ENCODE measurements around the gene MOSPD2. TPM values are rescaled to one million over a fixed set of nuclear protein-coding genes. Genes with fewer than 3 reads are reported as not detected.

MOSPD2 gene
- total RNA-seq, 1 donor, result 25.5 TPM

GRCh38 chrX:14920196-14920595, 47.0 kb downstream of the MOSPD2 start:
- no peak for TF ChIP-seq CTCF (IDR thresholded peaks at IDR 0.05; ENCODE audit: insufficient read depth, low read length)
- no peak overlapping the region for H3K4me3 ChIP-seq (ENCODE audit: low read depth, low read length)
- peak; percentile 73 for DNase-seq (ENCODE audit: low read depth)

GRCh38 chrX:14922437-14922836, 49.2 kb downstream of the MOSPD2 start:
- TF ChIP-seq CTCF (IDR thresholded peaks at IDR 0.05; ENCODE audit: insufficient read depth, low read length), result no peak
- peak; percentile 79 for DNase-seq (ENCODE audit: low read depth)

GRCh38 chrX:14923761-14924160, 50.5 kb downstream of the MOSPD2 start:
- DNase-seq (ENCODE audit: low read depth), result no peak
- no peak for TF ChIP-seq CTCF (IDR thresholded peaks at IDR 0.05; ENCODE audit: insufficient read depth, low read length)
- no peak overlapping the region for H3K4me3 ChIP-seq (ENCODE audit: low read depth, low read length)

More at GRCh38 chrX:14922437-14922836, 49.2 kb downstream of the MOSPD2 start:
- no peak overlapping the region for H3K4me3 ChIP-seq (ENCODE audit: low read depth, low read length)

GRCh38 chrX:14926471-14926870, 53.2 kb downstream of the MOSPD2 start:
- TF ChIP-seq CTCF (IDR thresholded peaks at IDR 0.05; ENCODE audit: insufficient read depth, low read length), result no peak
- H3K4me3 ChIP-seq (ENCODE audit: low read depth, low read length), result no peak overlapping the region
- peak; percentile 29 for DNase-seq (ENCODE audit: low read depth)

- peak; percentile 20 for DNase-seq (ENCODE audit: low read depth)
- no peak overlapping the region for H3K4me3 ChIP-seq (ENCODE audit: low read depth, low read length)
- no peak for TF ChIP-seq CTCF (IDR thresholded peaks at IDR 0.05; ENCODE audit: insufficient read depth, low read length)
Measured at GRCh38 chrX:14927401-14927800, 54.2 kb downstream of the MOSPD2 start.

- H3K4me3 ChIP-seq (ENCODE audit: low read depth, low read length), result no peak overlapping the region
- no peak for DNase-seq (ENCODE audit: low read depth)
- no peak for TF ChIP-seq CTCF (IDR thresholded peaks at IDR 0.05; ENCODE audit: insufficient read depth, low read length)
Measured at GRCh38 chrX:14930663-14931062, 57.4 kb downstream of the MOSPD2 start.

- DNase-seq (ENCODE audit: low read depth), result no peak
- TF ChIP-seq CTCF (IDR thresholded peaks at IDR 0.05; ENCODE audit: insufficient read depth, low read length), result no peak
- H3K4me3 ChIP-seq (ENCODE audit: low read depth, low read length), result no peak overlapping the region
Measured at GRCh38 chrX:14932136-14932535, 58.9 kb downstream of the MOSPD2 start.
